Prostate gland (tissue), 2 donors: Measurements from ENCODE around the gene PLCG1.

Source experiments
- CTCF ChIP-seq, 4 experiments: fragments of 200-600 bp in 2 of 4; fragments of 450-650 bp in 2 of 4; sonication (generic) in 2 of 4; IDR thresholded peaks; 1 replicate in 3 of 4; 2 replicates in 1 of 4; pipeline ENCODE4 v1.5.1; 2016 to 2019; ENCODE audit warnings: antibody characterized with exemption in 4 of 4, mild to moderate bottlenecking in 2 of 4, moderate library complexity in 2 of 4
- POLR2AphosphoS5 ChIP-seq: sonication (generic); formaldehyde crosslinking; IDR thresholded peaks from one replicate; pipeline ENCODE4 v1.6.1; 2017; ENCODE audit warnings: antibody characterized with exemption

- TF ChIP-seq CTCF (IDR thresholded peaks at IDR 0.05) (no peak), POLR2AphosphoS5 (no peak)
Observed at GRCh38 chr20:41155261-41155660, 17.9 kb downstream of the PLCG1 start.
